K562 (cell line): Measurements from ENCODE around the gene BIRC5. TPM values are rescaled to one million over a fixed set of nuclear protein-coding genes. Genes with fewer than 3 reads are reported as not detected.
A peak's percentile ranks its signal among the peaks of the same experiment; 100 is the strongest.

Experiments
- DPF2 ChIP-seq: fragments of 450-650 bp; IDR thresholded peaks from 2 replicates; pipeline ENCODE4 v1.6.1; 2016
- FUS ChIP-seq: fragments of 200-400 bp; formaldehyde crosslinking; optimal IDR thresholded peaks from 2 replicates; pipeline ENCODE3; 2017; ENCODE audit warnings: low read depth, low read length
- HDAC6 ChIP-seq: IDR thresholded peaks from 2 replicates; pipeline ENCODE4 v1.6.1; 2012; ENCODE audit warnings: low read depth, mild to moderate bottlenecking, control low read depth, inconsistent platforms, low read length, moderate library complexity
- MTF1 ChIP-seq: fragments of 250-450 bp; sonication (Bioruptor Pico); IDR thresholded peaks from 2 replicates; pipeline ENCODE4 v1.9.0; 2021; ENCODE audit warnings: moderate library complexity, mild to moderate bottlenecking, inconsistent platforms, borderline replicate concordance
- NCOA6 ChIP-seq: fragments of 450-650 bp; IDR thresholded peaks from 2 replicates; pipeline ENCODE4 v1.6.1; 2017; ENCODE audit warnings: mild to moderate bottlenecking
- NCOR1 ChIP-seq: fragments of 450-650 bp; IDR thresholded peaks from 2 replicates; pipeline ENCODE4 v1.6.1; 2016; ENCODE audit warnings: mild to moderate bottlenecking, moderate library complexity
- SETDB1 ChIP-seq: IDR thresholded peaks from one replicate; pipeline ENCODE4 v1.6.1; 2012; ENCODE audit warnings: low read length, control low read depth, inconsistent platforms
- SP1 ChIP-seq: sonication (generic); formaldehyde crosslinking; IDR thresholded peaks from 2 replicates; pipeline ENCODE4 v1.8.1; 2022; ENCODE audit warnings: mild to moderate bottlenecking, missing genetic modification reagents
- SP2 ChIP-seq: IDR thresholded peaks from 2 replicates; pipeline ENCODE4 v1.6.1; 2011; ENCODE audit warnings: mild to moderate bottlenecking, low read depth, low read length, moderate library complexity; ENCODE audit not compliant: poor library complexity, severe bottlenecking; ENCODE audit errors: extremely low read depth
- TEAD1 ChIP-seq, 2 experiments: fragments of 450-650 bp in 1 of 2; sonication (generic) in 1 of 2; formaldehyde crosslinking; IDR thresholded peaks; 2 replicates each; pipeline versions ENCODE4 v1.4.0 to v1.8.0; 2020 to 2022; ENCODE audit warnings: mild to moderate bottlenecking in 2 of 2, missing genetic modification reagents in 1 of 2
- ZNF780A ChIP-seq: fragments of 250-450 bp; sonication (Bioruptor Pico); IDR thresholded peaks from 2 replicates; pipeline ENCODE4 v1.5.0; 2021; ENCODE audit warnings: mild to moderate bottlenecking
- polyA plus RNA-seq, 8 experiments: library from polyadenylated mRNA; depleted of rRNA in 4 of 8; stranded (reverse) in 5 of 8; unstranded in 3 of 8; fragments of >200 nt; fragmentation: Nextera tagmentation in 2 of 8; fragmentation: Illumina TruSeq in 1 of 8; extraction: Ambion mirVana in 2 of 8; extraction: Trizol in 1 of 8; gene quantifications; 2 replicates each; pipeline versions ENCODE4 v1.2.1 to v1.2.3, GENCODE V29; 2011 to 2014; ENCODE audit warnings: inconsistent platforms in 1 of 8, missing spikeins in 1 of 8
- total RNA-seq, 7 experiments: library from RNA; depleted of rRNA in 6 of 7; stranded (reverse); fragments of >200 nt in 6 of 7; fragmentation: Illumina TruSeq in 2 of 7; extraction: Trizol in 2 of 7; gene quantifications; 2 replicates each; pipeline versions ENCODE4 v1.2.1 to v1.2.3, GENCODE V29; 2011 to 2021; ENCODE audit warnings: low replicate concordance in 1 of 7
- TF ChIP-seq, protein P1 (sequence below): fragments of 450-650 bp; IDR thresholded peaks from 2 replicates; pipeline ENCODE4 v1.6.1; 2016; ENCODE audit warnings: low read depth, mild to moderate bottlenecking, moderate library complexity
- TF ChIP-seq, protein P2 (sequence below): fragments of 250-450 bp; sonication (Bioruptor Pico); IDR thresholded peaks from 2 replicates; pipeline ENCODE4 v1.5.1; 2021; ENCODE audit warnings: mild to moderate bottlenecking
- TF ChIP-seq, protein P3 (sequence below): fragments of 250-450 bp; sonication (Bioruptor Pico); IDR thresholded peaks from 2 replicates; pipeline ENCODE4 v1.8.0; 2021; ENCODE audit warnings: mild to moderate bottlenecking, moderate library complexity
- TF ChIP-seq, protein P4 (sequence below): fragments of 450-650 bp; conservative IDR thresholded peaks from 2 replicates; pipeline ENCODE4 v1.6.1; 2016; ENCODE audit warnings: missing genetic modification characterization, low read depth, mild to moderate bottlenecking, missing compliant biosample characterization, moderate library complexity
- TF ChIP-seq, protein P5 (sequence below): fragments of 450-650 bp; formaldehyde crosslinking; IDR thresholded peaks from 2 replicates; pipeline ENCODE4 v1.4.0; 2020; ENCODE audit warnings: mild to moderate bottlenecking, moderate library complexity
- TF ChIP-seq, protein P6 (sequence below): fragments of 450-650 bp; IDR thresholded peaks from 2 replicates; pipeline ENCODE4 v1.6.1; 2016; ENCODE audit warnings: missing biosample characterization, missing genetic modification characterization

BIRC5 gene
- total and polyA plus RNA-seq, 9 of the 15 experiments (the other 6 are each of a cell fraction or from before 2014, with no cell fraction given): 64.4 to 140 (median 101) TPM

DNA sequence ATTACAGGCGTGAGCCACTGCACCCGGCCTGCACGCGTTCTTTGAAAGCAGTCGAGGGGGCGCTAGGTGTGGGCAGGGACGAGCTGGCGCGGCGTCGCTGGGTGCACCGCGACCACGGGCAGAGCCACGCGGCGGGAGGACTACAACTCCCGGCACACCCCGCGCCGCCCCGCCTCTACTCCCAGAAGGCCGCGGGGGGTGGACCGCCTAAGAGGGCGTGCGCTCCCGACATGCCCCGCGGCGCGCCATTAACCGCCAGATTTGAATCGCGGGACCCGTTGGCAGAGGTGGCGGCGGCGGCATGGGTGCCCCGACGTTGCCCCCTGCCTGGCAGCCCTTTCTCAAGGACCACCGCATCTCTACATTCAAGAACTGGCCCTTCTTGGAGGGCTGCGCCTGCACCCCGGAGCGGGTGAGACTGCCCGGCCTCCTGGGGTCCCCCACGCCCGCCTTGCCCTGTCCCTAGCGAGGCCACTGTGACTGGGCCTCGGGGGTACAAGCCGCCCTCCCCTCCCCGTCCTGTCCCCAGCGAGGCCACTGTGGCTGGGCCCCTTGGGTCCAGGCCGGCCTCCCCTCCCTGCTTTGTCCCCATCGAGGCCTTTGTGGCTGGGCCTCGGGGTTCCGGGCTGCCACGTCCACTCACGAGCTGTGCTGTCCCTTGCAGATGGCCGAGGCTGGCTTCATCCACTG, at the start of gene BIRC5 (continued):
- TF ChIP-seq ZNF780A (CRISPR knock-in tag) (no peak), SETDB1 (no peak), NCOR1 (no peak), NCOA6 (no peak), DPF2 (no peak), SP1 (CRISPR knock-in tag) (peak; percentile 99), TEAD1 (CRISPR knock-in tag; IDR thresholded peaks at IDR 0.05) (peak in 1 of 2 experiments; percentile 75; a peak in 2 of 4 replicates), HDAC6 (no peak), MTF1 (CRISPR knock-in tag) (no peak), SP2 (no peak), FUS (no peak)
- TF ChIP-seq, protein P1, sequence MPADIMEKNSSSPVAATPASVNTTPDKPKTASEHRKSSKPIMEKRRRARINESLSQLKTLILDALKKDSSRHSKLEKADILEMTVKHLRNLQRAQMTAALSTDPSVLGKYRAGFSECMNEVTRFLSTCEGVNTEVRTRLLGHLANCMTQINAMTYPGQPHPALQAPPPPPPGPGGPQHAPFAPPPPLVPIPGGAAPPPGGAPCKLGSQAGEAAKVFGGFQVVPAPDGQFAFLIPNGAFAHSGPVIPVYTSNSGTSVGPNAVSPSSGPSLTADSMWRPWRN: no peak
- TF ChIP-seq, protein P2, sequence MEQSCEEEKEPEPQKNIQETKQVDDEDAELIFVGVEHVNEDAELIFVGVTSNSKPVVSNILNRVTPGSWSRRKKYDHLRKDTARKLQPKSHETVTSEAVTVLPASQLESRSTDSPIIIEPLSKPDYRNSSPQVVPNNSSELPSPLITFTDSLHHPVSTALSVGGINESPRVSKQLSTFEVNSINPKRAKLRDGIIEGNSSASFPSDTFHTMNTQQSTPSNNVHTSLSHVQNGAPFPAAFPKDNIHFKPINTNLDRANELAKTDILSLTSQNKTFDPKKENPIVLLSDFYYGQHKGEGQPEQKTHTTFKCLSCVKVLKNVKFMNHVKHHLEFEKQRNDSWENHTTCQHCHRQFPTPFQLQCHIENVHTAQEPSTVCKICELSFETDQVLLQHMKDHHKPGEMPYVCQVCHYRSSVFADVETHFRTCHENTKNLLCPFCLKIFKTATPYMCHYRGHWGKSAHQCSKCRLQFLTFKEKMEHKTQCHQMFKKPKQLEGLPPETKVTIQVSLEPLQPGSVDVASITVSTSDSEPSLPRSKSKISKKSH (CRISPR knock-in tag): no peak
- TF ChIP-seq, protein P3, sequence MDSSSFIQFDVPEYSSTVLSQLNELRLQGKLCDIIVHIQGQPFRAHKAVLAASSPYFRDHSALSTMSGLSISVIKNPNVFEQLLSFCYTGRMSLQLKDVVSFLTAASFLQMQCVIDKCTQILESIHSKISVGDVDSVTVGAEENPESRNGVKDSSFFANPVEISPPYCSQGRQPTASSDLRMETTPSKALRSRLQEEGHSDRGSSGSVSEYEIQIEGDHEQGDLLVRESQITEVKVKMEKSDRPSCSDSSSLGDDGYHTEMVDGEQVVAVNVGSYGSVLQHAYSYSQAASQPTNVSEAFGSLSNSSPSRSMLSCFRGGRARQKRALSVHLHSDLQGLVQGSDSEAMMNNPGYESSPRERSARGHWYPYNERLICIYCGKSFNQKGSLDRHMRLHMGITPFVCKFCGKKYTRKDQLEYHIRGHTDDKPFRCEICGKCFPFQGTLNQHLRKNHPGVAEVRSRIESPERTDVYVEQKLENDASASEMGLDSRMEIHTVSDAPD (CRISPR knock-in tag): no peak
- TF ChIP-seq, protein P4, sequence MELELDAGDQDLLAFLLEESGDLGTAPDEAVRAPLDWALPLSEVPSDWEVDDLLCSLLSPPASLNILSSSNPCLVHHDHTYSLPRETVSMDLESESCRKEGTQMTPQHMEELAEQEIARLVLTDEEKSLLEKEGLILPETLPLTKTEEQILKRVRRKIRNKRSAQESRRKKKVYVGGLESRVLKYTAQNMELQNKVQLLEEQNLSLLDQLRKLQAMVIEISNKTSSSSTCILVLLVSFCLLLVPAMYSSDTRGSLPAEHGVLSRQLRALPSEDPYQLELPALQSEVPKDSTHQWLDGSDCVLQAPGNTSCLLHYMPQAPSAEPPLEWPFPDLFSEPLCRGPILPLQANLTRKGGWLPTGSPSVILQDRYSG (tag): no peak
- TF ChIP-seq, protein P5, sequence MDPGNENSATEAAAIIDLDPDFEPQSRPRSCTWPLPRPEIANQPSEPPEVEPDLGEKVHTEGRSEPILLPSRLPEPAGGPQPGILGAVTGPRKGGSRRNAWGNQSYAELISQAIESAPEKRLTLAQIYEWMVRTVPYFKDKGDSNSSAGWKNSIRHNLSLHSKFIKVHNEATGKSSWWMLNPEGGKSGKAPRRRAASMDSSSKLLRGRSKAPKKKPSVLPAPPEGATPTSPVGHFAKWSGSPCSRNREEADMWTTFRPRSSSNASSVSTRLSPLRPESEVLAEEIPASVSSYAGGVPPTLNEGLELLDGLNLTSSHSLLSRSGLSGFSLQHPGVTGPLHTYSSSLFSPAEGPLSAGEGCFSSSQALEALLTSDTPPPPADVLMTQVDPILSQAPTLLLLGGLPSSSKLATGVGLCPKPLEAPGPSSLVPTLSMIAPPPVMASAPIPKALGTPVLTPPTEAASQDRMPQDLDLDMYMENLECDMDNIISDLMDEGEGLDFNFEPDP (CRISPR knock-in tag): no peak
- TF ChIP-seq, protein P6, sequence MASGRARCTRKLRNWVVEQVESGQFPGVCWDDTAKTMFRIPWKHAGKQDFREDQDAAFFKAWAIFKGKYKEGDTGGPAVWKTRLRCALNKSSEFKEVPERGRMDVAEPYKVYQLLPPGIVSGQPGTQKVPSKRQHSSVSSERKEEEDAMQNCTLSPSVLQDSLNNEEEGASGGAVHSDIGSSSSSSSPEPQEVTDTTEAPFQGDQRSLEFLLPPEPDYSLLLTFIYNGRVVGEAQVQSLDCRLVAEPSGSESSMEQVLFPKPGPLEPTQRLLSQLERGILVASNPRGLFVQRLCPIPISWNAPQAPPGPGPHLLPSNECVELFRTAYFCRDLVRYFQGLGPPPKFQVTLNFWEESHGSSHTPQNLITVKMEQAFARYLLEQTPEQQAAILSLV (tag): no peak
